Lower leg skin (tissue), 4 donors: Measurements from ENCODE around the gene ME1. TPM values are rescaled to one million over a fixed set of nuclear protein-coding genes. Genes with fewer than 3 reads are reported as not detected.
"Not testable (repeated sequence)": the region's sequence is repeated elsewhere in the genome, so short reads cannot be mapped to it uniquely, and the experiment has no call there.

Experiments used
- DNase-seq, 2 donors: peaks; one replicate each; pipeline ENCODE4 v3.0.0-alpha.2; 2019; ENCODE audit warnings: low spot score in 2 of 2
- H3K4me3 ChIP-seq: fragments of 200-600 bp; sonication (generic); 2 replicates; pipeline ENCODE4 v1.5.1; 2017; ENCODE audit warnings: mild to moderate bottlenecking, low read depth; ENCODE audit not compliant: poor library complexity, severe bottlenecking
- POLR2A ChIP-seq, 2 donors: fragments of 450-650 bp; IDR thresholded peaks; one replicate each; pipeline ENCODE4 v1.6.1; 2016 to 2017; ENCODE audit warnings: antibody characterized with exemption in 2 of 2, mild to moderate bottlenecking in 1 of 2, moderate library complexity in 1 of 2
- WGBS, 2 donors: methylation state at CpG; one replicate each; pipeline ENCODE4 v1.1.5; 2018; 5-methylcytosine and 5-hydroxymethylcytosine counted together
- intact Hi-C: fragments of 100-400 bp; cut with DNase I; formaldehyde crosslinking; loops from one replicate; pipeline ENCODE4 v1.15.0; 2023; ENCODE audit warnings: low total_unique reads
- total RNA-seq, 4 donors: library from RNA; depleted of rRNA; stranded (reverse); fragments of >200 nt; gene quantifications; one replicate each; pipeline ENCODE4 v1.1.0, GENCODE V29; 2016
- TF ChIP-seq, protein P1 (sequence below), 3 donors: fragments of 450-650 bp; IDR thresholded peaks; one replicate each; pipeline ENCODE4 v1.5.1; 2016; ENCODE audit warnings: antibody characterized with exemption in 3 of 3, mild to moderate bottlenecking in 3 of 3, moderate library complexity in 2 of 3

ME1 gene
- total RNA-seq, 4 donors from 2014 or later, result 17.3 to 55.0 (median 20.8) TPM

DNA sequence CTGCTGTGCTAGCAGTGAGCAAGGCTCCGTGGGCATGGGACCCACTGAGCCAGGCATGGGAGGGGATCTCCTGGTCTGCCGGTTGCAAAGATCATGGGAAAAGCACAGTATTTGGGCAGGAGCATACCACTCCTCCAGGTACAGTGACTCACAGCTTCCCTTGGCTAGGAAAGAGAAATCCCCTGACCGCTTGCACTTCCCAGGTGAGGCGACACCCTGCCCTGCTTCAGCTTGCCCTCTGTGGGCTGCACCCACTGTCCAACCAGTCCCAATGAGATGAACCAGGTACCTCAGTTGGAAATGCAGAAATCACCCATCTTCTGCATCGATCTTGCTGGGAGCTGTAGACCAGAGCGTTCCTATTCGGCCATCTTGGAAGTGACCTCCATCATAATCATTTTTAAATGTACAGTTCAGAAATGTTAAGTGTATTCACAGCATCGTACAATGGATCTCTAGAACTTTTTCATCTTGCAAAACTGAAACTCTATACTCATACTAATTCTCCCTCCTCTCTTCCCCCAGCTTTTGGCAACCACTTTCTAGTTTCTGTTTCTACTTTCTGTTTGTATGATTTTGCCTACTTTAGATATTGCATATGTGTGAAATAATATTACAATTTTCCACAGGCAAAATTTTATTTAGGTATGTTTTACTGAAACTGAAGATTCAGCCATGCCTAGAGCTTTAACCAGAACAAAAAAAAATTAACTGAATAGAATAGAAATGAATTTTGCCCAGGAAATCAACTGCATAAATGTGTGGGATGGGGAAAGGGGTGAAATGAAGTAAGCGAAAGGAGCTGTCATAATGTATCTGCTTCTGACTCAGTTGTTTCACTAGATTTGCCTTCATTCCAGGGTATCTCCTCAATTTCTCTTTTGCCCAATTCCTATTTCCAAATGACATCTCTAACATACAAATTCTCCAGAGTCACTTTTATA lies 137.7 kb downstream of the ME1 start:
- no peak overlapping the region for H3K4me3 ChIP-seq
- whole genome bisulfite sequencing, 2 donors, result 90 to 93% methylated on average over 9 of the region's 9 CpGs
- no peak for DNase-seq
- TF ChIP-seq, protein P1, sequence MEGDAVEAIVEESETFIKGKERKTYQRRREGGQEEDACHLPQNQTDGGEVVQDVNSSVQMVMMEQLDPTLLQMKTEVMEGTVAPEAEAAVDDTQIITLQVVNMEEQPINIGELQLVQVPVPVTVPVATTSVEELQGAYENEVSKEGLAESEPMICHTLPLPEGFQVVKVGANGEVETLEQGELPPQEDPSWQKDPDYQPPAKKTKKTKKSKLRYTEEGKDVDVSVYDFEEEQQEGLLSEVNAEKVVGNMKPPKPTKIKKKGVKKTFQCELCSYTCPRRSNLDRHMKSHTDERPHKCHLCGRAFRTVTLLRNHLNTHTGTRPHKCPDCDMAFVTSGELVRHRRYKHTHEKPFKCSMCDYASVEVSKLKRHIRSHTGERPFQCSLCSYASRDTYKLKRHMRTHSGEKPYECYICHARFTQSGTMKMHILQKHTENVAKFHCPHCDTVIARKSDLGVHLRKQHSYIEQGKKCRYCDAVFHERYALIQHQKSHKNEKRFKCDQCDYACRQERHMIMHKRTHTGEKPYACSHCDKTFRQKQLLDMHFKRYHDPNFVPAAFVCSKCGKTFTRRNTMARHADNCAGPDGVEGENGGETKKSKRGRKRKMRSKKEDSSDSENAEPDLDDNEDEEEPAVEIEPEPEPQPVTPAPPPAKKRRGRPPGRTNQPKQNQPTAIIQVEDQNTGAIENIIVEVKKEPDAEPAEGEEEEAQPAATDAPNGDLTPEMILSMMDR (IDR thresholded peaks at IDR 0.05), result no peak
- no peak for TF ChIP-seq POLR2A (IDR thresholded peaks at IDR 0.05)
- intact Hi-C loops, result no loop called here

DNA sequence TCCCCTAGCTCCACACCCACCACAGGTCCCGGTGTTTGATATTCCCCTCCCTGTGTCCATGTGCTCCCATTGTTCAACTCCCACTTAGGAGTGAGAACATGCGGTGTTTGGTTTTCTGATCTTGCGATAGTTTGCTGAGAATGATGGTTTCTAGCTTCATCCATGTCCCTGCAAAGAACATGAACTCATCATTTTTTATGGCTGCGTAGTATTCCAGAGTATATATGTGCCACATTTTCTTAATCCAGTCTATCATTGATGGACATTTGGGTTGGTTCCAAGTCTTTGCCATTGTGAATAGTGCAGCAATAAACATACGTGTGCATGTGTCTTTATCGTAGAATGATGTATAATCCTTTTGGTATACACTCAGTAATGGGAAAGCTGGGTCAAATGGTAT lies 143.6 kb downstream of the ME1 start:
- intact Hi-C loops, DNase-seq, H3K4me3 ChIP-seq: not testable (repeated sequence)
- 97% methylated on average over 6 of the region's 6 CpGs for WGBS, 2 donors

DNA sequence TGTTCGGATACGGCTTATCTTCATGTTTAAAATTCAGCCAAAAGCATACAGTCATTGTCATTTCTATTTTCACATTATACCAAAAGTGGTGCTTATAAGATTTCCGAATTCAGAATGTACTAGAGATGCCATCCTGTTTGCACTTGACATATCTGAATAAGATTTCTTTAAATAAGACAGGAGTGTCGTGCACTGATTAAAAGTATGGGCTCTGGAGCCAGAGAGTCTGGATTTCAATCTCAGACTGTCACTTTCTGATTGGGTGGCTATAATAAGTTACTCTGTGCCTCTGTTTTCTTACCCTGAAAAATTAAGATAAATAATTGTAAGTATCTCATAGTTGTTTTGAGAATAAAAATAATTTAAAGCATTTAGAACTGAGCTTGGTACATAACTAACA lies 144.9 kb downstream of the ME1 start:
- TF ChIP-seq, protein P1 (IDR thresholded peaks at IDR 0.05), result no peak
- no peak for TF ChIP-seq POLR2A (IDR thresholded peaks at IDR 0.05)
- intact Hi-C loops, result no loop called here
- no peak overlapping the region for H3K4me3 ChIP-seq
- DNase-seq, result no peak
- 79 to 81% methylated on average over 4 of the region's 4 CpGs for WGBS, 2 donors

DNA sequence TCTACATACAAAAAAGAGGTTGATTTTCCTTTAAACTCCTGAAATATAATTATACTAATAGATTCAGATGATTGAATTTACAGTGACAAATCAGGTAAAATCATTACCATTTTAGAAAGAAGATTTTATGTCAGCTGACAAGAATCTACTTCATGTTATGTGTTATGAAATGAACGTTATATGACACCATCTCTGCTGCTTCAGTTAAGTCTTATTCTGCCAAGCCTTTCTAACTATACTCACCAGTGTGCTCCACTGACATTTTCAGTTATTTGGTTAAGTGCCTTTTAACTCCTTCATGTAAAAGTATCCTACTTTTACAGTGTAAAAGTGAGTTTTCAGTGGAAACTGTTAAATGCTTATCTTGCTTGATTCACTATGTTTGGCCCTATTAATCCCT lies 157.3 kb downstream of the ME1 start:
- WGBS, 2 donors, result 34 to 42% methylated on average over 1 of the region's 1 CpG
- H3K4me3 ChIP-seq, result no peak overlapping the region
- no peak for DNase-seq
- intact Hi-C loops, result no loop called here
- TF ChIP-seq, protein P1 (IDR thresholded peaks at IDR 0.05), result no peak
- no peak for TF ChIP-seq POLR2A (IDR thresholded peaks at IDR 0.05)

DNA sequence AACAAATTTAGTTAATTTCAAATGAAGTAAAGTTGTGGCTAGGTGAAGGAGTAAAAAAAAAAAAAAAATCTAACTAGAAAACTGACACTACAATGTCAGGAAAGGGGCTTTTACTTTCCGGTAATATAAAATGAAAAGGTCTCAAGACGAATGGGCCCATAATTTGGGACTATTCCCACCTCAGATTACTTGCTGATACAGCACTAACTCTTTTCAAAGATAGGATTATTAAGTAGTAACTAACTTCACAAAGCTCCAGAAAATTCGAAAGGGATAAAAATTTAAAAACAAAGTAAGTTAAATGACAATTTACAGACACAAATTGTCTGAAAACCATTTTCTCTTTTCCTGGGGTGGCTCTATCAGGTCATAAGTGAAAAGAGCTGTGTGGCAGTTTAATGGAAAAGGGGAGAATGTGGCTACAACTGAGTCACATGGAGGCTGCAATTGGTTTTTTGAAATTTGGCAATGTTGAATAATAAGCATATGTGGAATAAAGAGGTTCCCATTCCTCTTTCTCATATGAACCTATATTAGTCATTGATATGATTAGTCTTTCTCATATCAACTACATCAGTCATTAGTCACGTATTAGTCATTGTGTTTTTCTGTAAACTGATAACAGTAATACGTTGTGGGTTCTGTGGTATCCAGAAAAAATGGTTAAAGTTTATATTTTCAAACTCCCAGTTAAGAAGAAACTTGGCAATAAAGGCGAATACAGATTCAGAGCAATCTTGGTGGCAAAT lies 159.7 kb downstream of the ME1 start:
- no peak for TF ChIP-seq POLR2A (IDR thresholded peaks at IDR 0.05)
- TF ChIP-seq, protein P1 (IDR thresholded peaks at IDR 0.05), result no peak
- intact Hi-C loops, result no loop called here
- WGBS, 2 donors, result 71% methylated on average over 6 of the region's 6 CpGs
- no peak overlapping the region for H3K4me3 ChIP-seq
- DNase-seq, result no peak

DNA sequence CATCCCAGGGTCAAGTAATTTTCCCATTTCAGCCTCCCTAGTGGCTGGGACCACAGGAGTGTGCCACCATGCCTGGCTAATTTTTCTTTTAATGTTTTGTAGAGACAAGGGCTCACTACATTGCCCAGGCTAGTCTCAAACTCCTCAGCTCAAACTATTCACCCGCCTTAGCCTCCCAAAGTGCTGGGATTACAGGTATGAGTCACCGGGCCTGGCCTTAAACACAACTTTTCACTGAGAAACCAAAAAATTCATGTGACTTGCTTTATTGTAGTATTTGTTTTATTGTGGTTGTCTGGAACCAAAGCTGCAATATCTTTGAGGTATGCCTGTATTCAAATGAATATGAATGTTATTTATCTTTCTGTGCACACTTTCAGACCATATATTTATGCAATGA lies 165.5 kb downstream of the ME1 start:
- intact Hi-C loops, result no loop called here

More for the DNA sequence above, 165.5 kb downstream of the ME1 start:
- DNase-seq, result no peak
- TF ChIP-seq POLR2A (IDR thresholded peaks at IDR 0.05), result no peak
- TF ChIP-seq, protein P1 (IDR thresholded peaks at IDR 0.05), result no peak
- H3K4me3 ChIP-seq, result no peak overlapping the region
- WGBS, 2 donors, result 64 to 71% methylated on average over 2 of the region's 2 CpGs
